Mesendoderm (in vitro differentiated cells): ENCODE measurements around the gene RPL9.

ENCODE experiments used
- DNase-seq: peaks from one replicate; pipeline ENCODE4 v3.0.0; 2013
- H2AK5ac ChIP-seq: 2 replicates; pipeline ENCODE4 v1.6.1; 2013; ENCODE audit warnings: low read length, inconsistent platforms
- H2BK120ac ChIP-seq: 2 replicates; pipeline ENCODE4 v1.6.1; 2013; ENCODE audit warnings: low read depth, mild to moderate bottlenecking, low read length, moderate library complexity, mixed read lengths
- H2BK15ac ChIP-seq: replicated peaks from 2 replicates; pipeline ENCODE4 v1.6.1; 2013; ENCODE audit warnings: low read depth, mild to moderate bottlenecking, moderate library complexity
- H2BK5ac ChIP-seq: 2 replicates; pipeline ENCODE4 v1.6.1; 2013; ENCODE audit warnings: low read length, inconsistent platforms
- H3K18ac ChIP-seq: 2 replicates; pipeline ENCODE4 v1.6.1; 2013; ENCODE audit warnings: mild to moderate bottlenecking, low read length, mixed read lengths
- H3K23ac ChIP-seq: one replicate; pipeline ENCODE4 v1.6.1; 2013; ENCODE audit warnings: low read length
- H3K27ac ChIP-seq: 2 replicates; pipeline ENCODE4 v1.5.1; 2013; ENCODE audit warnings: low read depth, mild to moderate bottlenecking, inconsistent platforms, low read length, moderate library complexity
- H3K27me3 ChIP-seq: 2 replicates; pipeline ENCODE4 v1.6.1; 2013; ENCODE audit warnings: low read length, control low read depth, mild to moderate bottlenecking, inconsistent platforms; ENCODE audit not compliant: insufficient read depth, poor library complexity
- H3K36me3 ChIP-seq: 2 replicates; pipeline ENCODE4 v1.6.1; 2013; ENCODE audit warnings: low read length, inconsistent platforms; ENCODE audit not compliant: control insufficient read depth, insufficient read depth
- H3K4ac ChIP-seq: one replicate; pipeline ENCODE4 v1.6.1; 2013; ENCODE audit warnings: low read depth, mild to moderate bottlenecking, low read length, moderate library complexity
- H3K4me1 ChIP-seq: 2 replicates; pipeline ENCODE4 v1.6.1; 2013; ENCODE audit warnings: low read depth, low read length, inconsistent platforms; ENCODE audit not compliant: control insufficient read depth
- H3K4me2 ChIP-seq: 2 replicates; pipeline ENCODE4 v1.6.1; 2013; ENCODE audit warnings: low read length
- H3K4me3 ChIP-seq: 2 replicates; pipeline ENCODE4 v1.5.1; 2013; ENCODE audit warnings: mild to moderate bottlenecking, low read length
- H3K56ac ChIP-seq: one replicate; pipeline ENCODE4 v1.6.1; 2013; ENCODE audit warnings: low read length
- H3K79me1 ChIP-seq: 2 replicates; pipeline ENCODE4 v1.6.1; 2013; ENCODE audit warnings: low read length, inconsistent platforms
- H3K79me2 ChIP-seq: 2 replicates; pipeline ENCODE4 v1.6.1; 2013; ENCODE audit warnings: mild to moderate bottlenecking, low read length; ENCODE audit not compliant: control insufficient read depth, insufficient read depth
- H3K9ac ChIP-seq: 2 replicates; pipeline ENCODE4 v1.6.1; 2013; ENCODE audit warnings: low read length, inconsistent platforms
- H4K5ac ChIP-seq: one replicate; pipeline ENCODE4 v1.6.1; 2013; ENCODE audit warnings: low read length
- H4K8ac ChIP-seq: one replicate; pipeline ENCODE4 v1.6.1; 2013; ENCODE audit warnings: low read depth, mild to moderate bottlenecking, control low read depth, low read length, moderate library complexity
- WGBS: extraction: QIAGEN DNeasy Blood & Tissue Kit; methylation state at CpG from one replicate; pipeline ENCODE4 v1.1.7; 2013; ENCODE audit warnings: low lambda C conversion rate, missing lambda C conversion rate; ENCODE audit not compliant: insufficient coverage; ENCODE audit errors: extremely low coverage; 5-methylcytosine and 5-hydroxymethylcytosine counted together

Gene RPL9

DNA sequence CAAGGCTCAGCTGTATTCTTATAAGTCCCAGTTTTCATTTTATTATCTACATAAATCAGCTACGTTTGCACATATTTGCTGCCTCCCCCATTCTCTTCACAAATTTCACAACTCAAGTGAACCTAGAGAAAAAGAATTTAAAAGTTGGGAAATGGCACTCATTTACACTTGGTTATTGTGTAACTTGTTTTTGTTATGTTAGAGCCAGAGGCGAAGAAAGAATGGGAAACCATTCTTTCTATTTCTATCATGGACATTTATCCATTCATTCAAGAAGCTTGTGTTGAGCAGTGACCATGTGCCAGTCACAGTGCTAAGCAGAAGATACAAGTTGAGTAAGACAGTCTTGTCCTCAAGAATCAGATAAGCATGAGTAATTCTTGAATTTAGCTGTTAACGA is 13.7 kb upstream of the RPL9 start:
- no CpG with 5 or more reads among the region's 3 CpGs for WGBS
- H3K23ac ChIP-seq, result no peak overlapping the region
- no peak overlapping the region for H2BK120ac ChIP-seq
- H3K9ac ChIP-seq, result no peak overlapping the region
- no peak overlapping the region for H3K56ac ChIP-seq
- no peak overlapping the region for H3K18ac ChIP-seq
- H3K4me2 ChIP-seq, result no peak overlapping the region
- H3K36me3 ChIP-seq, result peaks cover 1% of the 10 kb centered on the region
- no peak overlapping the region for H3K27ac ChIP-seq
- DNase-seq, result no peak
- no peaks in the 10 kb centered on the region for H3K79me2 ChIP-seq
- H3K4me1 ChIP-seq, result no peaks in the 10 kb centered on the region
- no peak overlapping the region for H4K8ac ChIP-seq
- H2BK5ac ChIP-seq, result no peak overlapping the region
- no peak overlapping the region for H2AK5ac ChIP-seq
- H4K5ac ChIP-seq, result no peak overlapping the region
- H3K27me3 ChIP-seq, result no peaks in the 10 kb centered on the region
- H3K4me3 ChIP-seq, result no peak overlapping the region
- H2BK15ac ChIP-seq, result no peak overlapping the region
- no peak overlapping the region for H3K4ac ChIP-seq
- H3K79me1 ChIP-seq, result no peaks in the 10 kb centered on the region

DNA sequence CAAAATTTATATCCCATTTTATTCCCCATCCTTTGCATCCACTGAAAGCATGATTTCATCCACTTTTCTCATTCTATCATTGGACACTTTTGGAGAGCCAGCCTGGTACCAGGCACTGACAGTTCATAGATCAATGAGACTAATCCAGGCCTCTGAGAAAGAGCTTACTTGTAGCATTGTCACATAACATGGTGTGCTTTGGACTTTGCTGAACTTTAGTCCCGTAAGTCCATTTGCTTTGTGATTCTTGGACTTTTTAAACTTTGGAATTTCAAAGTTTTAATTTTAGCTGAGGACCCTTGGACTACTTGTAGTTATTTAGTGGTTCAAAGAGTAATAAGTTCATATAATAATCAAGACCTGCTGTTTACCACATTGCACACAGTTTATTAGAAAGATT is 11.7 kb upstream of the RPL9 start:
- no CpG with 5 or more reads among the region's 1 CpG for WGBS
- Histone ChIP-seq H3K27me3 (no peaks in the 10 kb centered on the region), H2BK5ac (no peak overlapping the region), H3K36me3 (peaks cover 1% of the 10 kb centered on the region), H3K56ac (no peak overlapping the region), H3K4ac (no peak overlapping the region), H3K23ac (no peak overlapping the region), H3K4me1 (no peaks in the 10 kb centered on the region), H3K79me1 (no peaks in the 10 kb centered on the region), H2BK120ac (no peak overlapping the region), H3K4me3 (no peak overlapping the region), H4K8ac (no peak overlapping the region), H3K9ac (no peak overlapping the region), H3K18ac (no peak overlapping the region), H3K27ac (no peak overlapping the region), H2BK15ac (no peak overlapping the region), H2AK5ac (no peak overlapping the region), H4K5ac (no peak overlapping the region), H3K4me2 (no peak overlapping the region), H3K79me2 (no peaks in the 10 kb centered on the region)
- no peak for DNase-seq

DNA sequence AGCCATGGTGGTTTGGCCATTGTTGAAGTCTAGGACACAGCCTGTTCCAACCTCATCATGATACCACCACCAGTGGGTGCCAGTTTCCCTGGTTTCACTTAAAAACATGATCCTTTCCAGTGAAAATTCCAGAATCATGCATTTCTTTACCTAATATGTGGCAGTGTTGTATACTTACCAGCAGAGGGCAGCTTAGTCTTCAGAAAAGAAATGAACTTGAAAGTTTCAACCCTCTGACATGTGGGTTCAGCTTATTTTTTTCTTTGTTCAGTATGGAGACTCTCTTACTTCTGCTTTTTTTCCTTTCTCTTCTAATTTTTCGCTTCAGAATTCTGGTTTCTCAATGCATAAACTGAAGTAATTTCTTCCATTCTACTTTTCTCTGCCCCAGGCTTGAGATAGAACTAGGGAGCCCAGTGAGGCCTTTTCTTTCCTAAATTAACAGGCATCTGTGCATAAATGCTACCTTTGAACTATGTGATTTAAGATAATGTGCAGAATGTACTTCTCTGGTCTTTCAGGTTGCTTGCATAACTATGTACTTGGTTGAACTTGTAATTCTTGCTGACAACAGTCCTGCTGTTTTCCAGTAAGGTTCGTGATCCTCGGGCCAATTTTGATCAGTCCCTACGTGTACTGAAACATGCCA is 10.8 kb upstream of the RPL9 start:
- no peak overlapping the region for H3K4ac ChIP-seq
- H4K8ac ChIP-seq, result no peak overlapping the region
- H3K27me3 ChIP-seq, result no peaks in the 10 kb centered on the region
- H3K27ac ChIP-seq, result no peak overlapping the region
- H3K4me3 ChIP-seq, result no peak overlapping the region
- H3K9ac ChIP-seq, result peak overlapping the region; percentile 10
- H4K5ac ChIP-seq, result no peak overlapping the region
- no peak overlapping the region for H2BK120ac ChIP-seq
- H3K79me2 ChIP-seq, result no peaks in the 10 kb centered on the region
- H3K18ac ChIP-seq, result no peak overlapping the region
- H3K36me3 ChIP-seq, result peaks cover 1% of the 10 kb centered on the region
- WGBS, result no CpG with 5 or more reads among the region's 4 CpGs
- H2BK15ac ChIP-seq, result no peak overlapping the region
- no peak overlapping the region for H2BK5ac ChIP-seq
- no peaks in the 10 kb centered on the region for H3K4me1 ChIP-seq
- H3K79me1 ChIP-seq, result no peaks in the 10 kb centered on the region
- H2AK5ac ChIP-seq, result no peak overlapping the region
- H3K56ac ChIP-seq, result no peak overlapping the region
- no peak overlapping the region for H3K23ac ChIP-seq
- peak; percentile 93 for DNase-seq
- H3K4me2 ChIP-seq, result no peak overlapping the region

DNA sequence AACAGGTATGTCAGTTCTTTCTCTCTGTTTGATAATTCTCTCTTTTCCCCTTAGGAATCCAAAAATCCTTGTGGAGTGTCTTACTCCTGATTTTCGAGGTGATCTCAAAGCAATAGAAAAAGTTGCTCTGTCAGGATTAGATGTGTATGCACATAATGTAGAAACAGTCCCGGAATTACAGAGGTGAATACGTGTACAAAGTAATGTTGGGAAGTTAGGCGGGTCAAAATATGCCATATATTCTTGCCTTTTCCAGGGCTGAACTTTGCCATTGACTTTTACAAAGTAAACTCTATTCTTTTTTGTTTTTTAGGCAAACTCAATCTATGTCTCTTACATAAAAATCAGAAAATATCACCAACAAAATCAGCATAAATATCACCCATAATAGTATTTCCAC is 8.7 kb upstream of the RPL9 start:
- H2BK5ac ChIP-seq, result no peak overlapping the region
- H2AK5ac ChIP-seq, result no peak overlapping the region
- H3K36me3 ChIP-seq, result peaks cover 1% of the 10 kb centered on the region

DNA sequence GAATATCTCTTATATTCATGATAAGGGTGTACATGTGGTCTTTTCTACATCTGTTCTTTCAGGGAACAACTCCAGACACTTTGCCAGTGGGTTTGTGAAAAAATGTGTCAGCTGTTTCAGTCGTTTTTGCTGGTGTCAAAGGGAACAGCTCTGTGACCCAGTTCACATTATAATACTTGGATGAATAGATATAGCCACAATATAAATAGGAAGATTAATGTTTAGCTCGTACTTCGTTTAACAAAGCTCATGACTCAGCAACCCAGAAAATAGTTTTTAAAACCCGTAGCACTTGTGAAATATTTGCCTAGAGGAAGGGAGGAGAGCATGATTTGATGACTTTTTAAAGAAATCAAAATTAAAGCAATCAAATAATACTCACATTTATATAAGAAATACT is 8.0 kb upstream of the RPL9 start:
- Histone ChIP-seq H3K56ac (no peak overlapping the region), H4K8ac (no peak overlapping the region), H2AK5ac (no peak overlapping the region), H3K23ac (no peak overlapping the region), H3K79me2 (no peaks in the 10 kb centered on the region), H3K9ac (no peak overlapping the region), H3K36me3 (peaks cover 1% of the 10 kb centered on the region), H2BK15ac (no peak overlapping the region), H2BK120ac (no peak overlapping the region), H3K27ac (no peak overlapping the region), H3K4ac (no peak overlapping the region), H4K5ac (no peak overlapping the region), H3K4me1 (no peaks in the 10 kb centered on the region), H3K4me2 (no peak overlapping the region), H2BK5ac (no peak overlapping the region), H3K4me3 (no peak overlapping the region), H3K27me3 (no peaks in the 10 kb centered on the region), H3K79me1 (no peaks in the 10 kb centered on the region), H3K18ac (no peak overlapping the region)
- no peak for DNase-seq
- no CpG with 5 or more reads among the region's 4 CpGs for WGBS

More for the DNA sequence above, 8.7 kb upstream of the RPL9 start:
- H3K79me1 ChIP-seq, result no peaks in the 10 kb centered on the region
- no peak overlapping the region for H3K4me3 ChIP-seq
- H4K5ac ChIP-seq, result no peak overlapping the region
- no peaks in the 10 kb centered on the region for H3K27me3 ChIP-seq
- H3K9ac ChIP-seq, result no peak overlapping the region
- H3K4me1 ChIP-seq, result no peaks in the 10 kb centered on the region
- H3K4me2 ChIP-seq, result no peak overlapping the region
- H3K18ac ChIP-seq, result no peak overlapping the region
- no CpG with 5 or more reads among the region's 4 CpGs for WGBS
- no peak overlapping the region for H3K27ac ChIP-seq
- H4K8ac ChIP-seq, result no peak overlapping the region
- H2BK120ac ChIP-seq, result no peak overlapping the region
- no peak overlapping the region for H3K4ac ChIP-seq
- H3K23ac ChIP-seq, result no peak overlapping the region
- H3K56ac ChIP-seq, result no peak overlapping the region
- no peak for DNase-seq
- H3K79me2 ChIP-seq, result no peaks in the 10 kb centered on the region
- H2BK15ac ChIP-seq, result no peak overlapping the region

DNA sequence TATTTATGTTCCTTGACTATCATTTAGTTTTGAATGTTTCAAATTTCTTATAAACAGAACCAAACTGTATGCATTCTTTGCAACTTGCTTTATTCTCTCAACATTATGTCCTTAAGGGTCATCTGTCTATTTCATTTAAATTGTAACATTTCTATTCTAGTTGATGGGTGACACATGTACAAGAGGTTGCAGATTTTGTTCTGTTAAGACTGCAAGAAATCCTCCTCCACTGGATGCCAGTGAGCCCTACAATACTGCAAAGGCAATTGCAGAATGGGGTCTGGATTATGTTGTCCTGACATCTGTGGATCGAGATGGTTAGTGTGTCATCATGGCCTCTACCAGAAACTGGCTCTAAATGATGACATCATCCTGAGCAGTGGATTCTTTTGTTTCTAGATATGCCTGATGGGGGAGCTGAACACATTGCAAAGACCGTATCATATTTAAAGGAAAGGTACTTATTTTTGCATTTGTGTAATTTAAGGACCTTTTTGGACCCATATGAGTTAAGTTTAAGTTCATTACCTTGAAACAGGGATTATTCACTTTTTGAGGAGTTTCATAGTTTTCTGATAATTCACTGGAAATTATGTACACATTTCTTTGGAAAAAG is 6.3 kb upstream of the RPL9 start:
- no peak overlapping the region for H3K4me3 ChIP-seq
- no peak overlapping the region for H3K23ac ChIP-seq
- H2AK5ac ChIP-seq, result no peak overlapping the region
- no peak overlapping the region for H2BK5ac ChIP-seq
- no peak overlapping the region for H4K8ac ChIP-seq
- no peak overlapping the region for H4K5ac ChIP-seq
- H3K9ac ChIP-seq, result no peak overlapping the region
- H3K79me2 ChIP-seq, result no peaks in the 10 kb centered on the region
- H2BK15ac ChIP-seq, result no peak overlapping the region
- H3K18ac ChIP-seq, result no peak overlapping the region
- H3K79me1 ChIP-seq, result no peaks in the 10 kb centered on the region
- no peaks in the 10 kb centered on the region for H3K27me3 ChIP-seq
- H3K56ac ChIP-seq, result no peak overlapping the region
- no peak overlapping the region for H2BK120ac ChIP-seq
- no peak overlapping the region for H3K4me2 ChIP-seq
- no peaks in the 10 kb centered on the region for H3K4me1 ChIP-seq
- DNase-seq, result no peak
- no peaks in the 10 kb centered on the region for H3K36me3 ChIP-seq
- H3K4ac ChIP-seq, result no peak overlapping the region
- no peak overlapping the region for H3K27ac ChIP-seq
- WGBS, result no CpG with 5 or more reads among the region's 2 CpGs
